NOMO-1 (cell line): ENCODE data around the gene AQP1.

ENCODE experiments used
- DNase-seq, 2 experiments: peaks; one replicate each; lab custom pipeline; 2025; ENCODE audit not compliant: unreplicated experiment in 2 of 2; lab: John Stamatoyannopoulos, UW

AQP1 gene

DNA sequence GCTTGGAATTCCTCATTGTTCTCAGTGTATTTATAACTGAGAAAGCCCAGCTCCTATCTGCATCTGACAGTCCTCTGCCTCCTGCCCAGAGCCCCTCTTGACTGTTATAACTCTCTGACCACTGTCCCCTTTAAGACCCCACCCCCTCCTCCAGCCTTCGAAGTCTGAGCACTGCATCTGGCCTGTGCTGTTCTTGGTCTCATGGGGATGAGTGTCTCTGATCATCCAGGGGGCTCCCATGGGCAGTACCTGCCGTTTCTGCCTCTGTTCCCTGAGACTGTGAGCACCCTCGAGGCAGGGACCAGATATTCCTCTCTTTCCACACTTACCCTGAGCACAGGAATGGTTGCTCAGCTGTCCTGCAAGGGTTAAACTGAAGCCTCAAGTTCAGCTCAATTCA lies 59.8 kb downstream of the AQP1 start:
- no peak for DNase-seq

DNA sequence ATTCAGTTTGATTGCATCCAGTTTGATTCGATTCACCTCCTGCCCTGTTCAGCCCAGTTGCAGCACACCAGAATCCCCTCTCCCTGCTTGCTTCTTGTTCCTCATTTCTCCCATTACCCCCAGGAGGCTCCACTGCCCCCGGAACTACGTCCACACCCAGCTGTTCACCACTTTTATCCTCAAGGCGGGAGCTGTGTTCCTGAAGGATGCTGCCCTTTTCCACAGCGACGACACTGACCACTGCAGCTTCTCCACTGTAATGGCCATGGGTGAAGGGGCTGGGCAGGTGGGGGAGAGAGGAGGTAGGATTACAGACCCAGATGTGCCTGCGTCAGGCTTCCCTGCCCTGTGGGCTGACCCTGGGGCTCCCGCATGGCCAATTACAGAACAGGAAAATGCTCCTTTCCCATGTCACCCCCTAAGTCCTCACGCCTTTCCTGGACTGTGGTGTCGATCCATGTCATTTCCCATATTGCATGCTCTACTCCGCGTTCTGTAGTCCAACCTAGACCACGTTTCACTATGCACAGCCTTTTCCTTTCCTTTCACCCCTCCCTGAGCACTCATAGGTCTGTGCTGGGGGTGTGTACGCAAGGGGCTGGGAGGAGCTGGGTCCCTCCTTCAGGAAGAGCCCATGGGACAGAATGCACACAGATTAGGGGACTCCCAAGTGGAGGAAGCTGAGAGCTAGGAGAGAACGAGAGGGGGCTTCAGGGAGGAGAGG lies 60.3 kb downstream of the AQP1 start:
- no peak for DNase-seq

DNA sequence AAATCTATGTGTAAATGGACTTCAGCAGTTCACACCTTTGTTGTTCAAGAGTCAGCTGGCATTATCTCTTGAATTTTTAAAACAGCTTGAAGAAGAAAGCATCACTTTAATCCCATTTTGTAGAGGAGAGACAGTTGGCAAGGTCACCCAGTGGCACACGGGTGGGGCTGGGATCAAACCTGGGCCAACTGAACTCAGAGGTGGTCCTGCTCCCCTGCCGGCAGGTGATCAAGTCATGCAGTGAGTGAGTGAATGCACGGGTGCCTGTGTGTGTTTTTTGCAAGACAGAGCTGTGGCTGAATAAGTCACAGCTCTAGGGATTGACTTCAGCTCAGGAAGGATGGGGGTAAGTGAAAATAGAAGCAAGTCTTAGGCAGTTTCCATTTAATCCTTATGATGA lies 61.6 kb downstream of the AQP1 start:
- no peak for DNase-seq

DNA sequence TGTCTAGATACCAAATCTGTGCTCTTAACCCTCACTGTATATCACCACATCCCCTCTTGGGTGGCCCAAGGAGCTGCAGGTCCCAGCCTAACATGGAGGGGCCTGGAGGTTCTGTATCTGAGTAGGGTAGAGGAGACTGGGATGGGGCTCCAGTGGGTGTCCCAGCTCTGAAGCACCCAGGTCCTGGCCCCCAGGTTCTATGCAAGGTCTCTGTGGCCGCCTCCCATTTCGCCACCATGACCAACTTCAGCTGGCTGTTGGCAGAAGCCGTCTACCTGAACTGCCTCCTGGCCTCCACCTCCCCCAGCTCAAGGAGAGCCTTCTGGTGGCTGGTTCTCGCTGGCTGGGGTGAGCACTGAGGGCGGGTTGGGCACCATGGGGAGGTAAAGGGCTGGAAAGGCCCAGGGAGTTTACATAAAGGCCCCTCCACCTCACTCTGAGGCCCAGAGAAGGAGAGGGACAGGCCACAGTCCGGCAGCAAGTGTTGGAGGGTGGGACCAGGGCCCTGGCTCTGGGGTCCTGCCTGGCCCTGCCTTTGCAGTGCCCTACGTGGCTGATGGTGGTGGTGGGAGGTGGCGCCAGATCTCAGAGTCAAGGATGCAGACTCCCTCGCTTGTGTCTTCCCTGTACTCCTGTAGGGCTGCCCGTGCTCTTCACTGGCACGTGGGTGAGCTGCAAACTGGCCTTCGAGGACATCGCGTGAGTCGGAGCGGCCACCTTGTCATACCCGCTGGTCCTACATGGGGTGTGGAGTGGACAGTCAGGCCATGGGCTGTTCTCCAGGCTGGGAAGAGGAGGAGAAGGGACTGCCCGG lies 62.3 kb downstream of the AQP1 start:
- no peak for DNase-seq

DNA sequence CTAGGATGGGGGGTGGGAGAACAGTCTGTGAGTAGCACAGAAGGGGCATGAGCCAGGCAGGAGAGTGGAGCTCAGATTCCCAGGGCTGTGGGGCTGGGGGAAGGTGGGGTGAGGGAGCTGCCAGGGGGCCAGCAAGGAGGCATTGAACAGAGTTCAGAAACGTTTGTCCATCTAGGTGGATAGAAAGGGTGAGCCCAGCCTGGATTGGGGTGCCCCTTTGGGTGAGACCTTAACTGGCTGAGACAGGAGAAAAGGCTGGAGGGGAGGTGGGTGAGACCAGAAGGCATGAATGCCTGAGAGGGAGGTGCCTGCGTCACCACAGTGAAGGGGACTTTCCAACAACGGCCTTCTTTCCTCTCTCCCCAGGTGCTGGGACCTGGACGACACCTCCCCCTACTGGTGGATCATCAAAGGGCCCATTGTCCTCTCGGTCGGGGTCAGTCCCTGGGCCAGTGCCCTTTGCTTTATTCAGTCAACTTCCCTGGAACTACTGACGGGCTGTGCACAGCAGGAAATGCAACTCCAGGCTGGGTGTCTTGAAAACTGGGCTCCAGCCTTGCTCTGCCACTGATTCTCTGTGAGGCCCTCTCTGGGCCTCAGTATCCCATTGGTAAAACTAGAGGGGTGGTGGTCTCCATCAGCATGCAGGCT lies 63.1 kb downstream of the AQP1 start:
- DNase-seq, result peak; percentile 30 to 32
